ENCODE measurements around the gene HNRNPA0.

HNRNPA0 gene

DNA sequence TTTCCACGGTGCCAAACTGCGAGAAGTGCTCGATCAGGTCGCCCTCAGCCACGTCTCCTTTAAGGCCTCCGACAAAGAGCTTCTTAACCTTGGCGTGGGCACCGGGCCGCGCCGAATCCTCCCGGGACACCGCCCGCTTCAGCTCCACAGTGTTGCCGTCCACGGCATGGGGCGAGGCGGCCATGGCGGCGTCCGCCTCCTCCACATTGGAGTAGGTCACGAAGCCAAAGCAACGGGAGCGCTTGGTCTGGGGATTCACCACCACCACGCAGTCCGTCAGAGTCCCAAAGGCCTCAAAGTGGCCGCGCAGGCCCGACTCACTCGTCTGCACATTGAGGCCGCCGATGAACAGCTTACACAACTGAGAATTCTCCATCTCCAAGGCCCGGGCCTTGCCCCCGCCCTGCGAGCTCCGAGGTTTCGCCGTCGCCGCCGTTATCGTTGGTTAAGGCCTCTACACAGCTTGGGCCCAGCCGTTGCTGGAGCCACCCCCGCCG lies 424 bp downstream of the HNRNPA0 start:
- no peak for DNase-seq

DNA sequence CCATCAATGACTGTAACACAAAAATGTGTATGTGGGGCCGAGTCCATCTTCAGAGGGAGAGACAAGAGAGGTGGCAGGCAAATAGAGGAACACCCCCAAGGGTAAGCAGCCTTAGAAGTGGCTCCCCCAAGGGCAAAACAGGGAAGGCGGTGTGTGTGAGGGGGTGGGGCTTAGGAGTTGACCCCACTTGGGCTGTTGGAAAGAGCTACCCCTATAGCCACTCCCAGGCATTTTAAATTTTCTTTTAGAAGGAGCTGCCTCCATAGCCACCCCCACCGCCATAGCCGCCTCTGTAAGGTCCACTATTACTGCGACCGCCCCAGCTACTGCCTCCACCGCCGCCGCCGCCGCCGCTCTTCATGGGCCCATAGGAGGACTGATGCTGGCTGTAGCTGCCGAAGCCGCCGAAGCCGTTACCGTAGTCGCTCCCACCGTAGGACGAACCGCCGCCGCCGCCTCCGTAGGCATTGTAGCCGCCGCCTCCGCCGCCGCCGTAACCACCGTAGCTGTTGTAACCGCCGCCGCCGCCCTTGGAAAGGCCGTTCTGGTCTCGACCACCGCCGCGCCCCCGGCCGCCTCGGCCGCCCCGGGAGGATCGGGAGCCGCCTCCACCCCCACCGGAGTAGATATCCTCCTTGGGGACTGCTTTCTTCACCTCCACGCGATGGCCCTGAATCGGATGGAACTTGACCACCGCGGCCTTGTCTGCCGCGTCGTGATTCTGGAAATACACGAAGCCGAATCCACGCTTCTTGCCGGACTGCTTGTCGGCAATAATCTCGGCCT lies 1.1 kb downstream of the HNRNPA0 start:
- DNase-seq = no peak

DNA sequence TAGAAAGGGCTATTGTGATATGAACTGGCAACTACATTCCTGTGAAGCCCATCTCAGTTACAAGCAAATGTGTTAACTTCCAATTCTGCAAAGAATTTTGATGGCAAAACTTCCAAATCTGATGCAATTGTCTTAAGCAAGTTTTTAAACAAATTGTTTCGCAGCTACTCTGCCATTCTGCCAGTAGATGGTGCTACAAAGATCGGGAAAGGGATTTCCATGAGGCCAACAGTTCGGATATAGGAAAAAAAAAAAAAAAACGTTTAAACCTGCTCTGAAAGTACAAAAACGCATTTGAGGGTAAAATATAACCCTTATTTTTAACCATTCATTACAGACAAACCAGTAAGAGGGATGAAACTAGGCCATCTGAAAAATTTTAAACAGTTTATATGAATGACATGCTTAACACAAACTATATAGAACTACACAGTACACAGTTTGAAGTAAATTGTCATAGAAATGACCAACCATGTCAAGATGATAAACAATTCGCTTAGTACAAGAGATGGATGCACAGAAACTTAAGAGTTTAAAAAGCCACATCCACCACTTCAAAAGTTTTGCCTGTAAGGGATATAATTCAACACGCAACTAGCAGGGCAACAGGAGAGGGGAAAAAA lies 2.2 kb downstream of the HNRNPA0 start:
- peak; percentile 54 for DNase-seq

DNA sequence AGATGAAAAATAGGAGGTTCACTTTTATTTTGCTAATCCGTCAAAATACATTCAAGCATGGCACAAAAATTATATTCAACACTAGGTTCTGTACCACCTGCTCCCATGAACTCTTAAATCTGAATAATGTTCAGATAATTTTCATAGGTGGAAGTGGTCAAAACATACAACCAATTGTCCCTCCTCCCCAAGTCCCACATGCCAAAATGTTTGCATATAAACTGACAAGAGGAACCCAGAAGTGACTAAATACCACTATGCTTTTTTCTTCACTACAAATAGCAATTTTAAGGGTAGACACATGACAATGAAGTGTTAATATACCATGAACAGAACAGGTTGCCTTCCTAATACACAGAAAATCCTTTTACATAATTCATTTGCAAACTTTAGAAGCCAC lies 3.7 kb downstream of the HNRNPA0 start:
- no peak for DNase-seq

DNA sequence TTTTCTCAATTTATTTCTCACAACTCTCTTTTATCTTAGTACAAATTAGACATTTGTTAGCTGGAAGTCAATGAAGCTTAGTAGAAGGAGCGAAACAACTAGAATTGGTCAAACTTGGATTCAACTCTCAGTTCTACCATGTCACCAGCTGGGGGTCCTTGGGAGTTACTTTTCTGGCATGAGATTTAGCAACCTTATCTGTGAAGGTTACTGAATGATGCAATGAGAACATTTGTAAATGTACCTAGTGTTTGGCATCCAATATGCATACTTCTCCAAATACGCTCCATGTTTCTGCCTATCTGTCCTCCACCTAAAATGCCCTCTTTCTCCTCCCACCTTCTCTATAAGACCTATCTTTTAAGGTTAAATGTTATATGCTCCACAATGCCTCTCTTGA lies 6.3 kb downstream of the HNRNPA0 start:
- no peak for DNase-seq

DNA sequence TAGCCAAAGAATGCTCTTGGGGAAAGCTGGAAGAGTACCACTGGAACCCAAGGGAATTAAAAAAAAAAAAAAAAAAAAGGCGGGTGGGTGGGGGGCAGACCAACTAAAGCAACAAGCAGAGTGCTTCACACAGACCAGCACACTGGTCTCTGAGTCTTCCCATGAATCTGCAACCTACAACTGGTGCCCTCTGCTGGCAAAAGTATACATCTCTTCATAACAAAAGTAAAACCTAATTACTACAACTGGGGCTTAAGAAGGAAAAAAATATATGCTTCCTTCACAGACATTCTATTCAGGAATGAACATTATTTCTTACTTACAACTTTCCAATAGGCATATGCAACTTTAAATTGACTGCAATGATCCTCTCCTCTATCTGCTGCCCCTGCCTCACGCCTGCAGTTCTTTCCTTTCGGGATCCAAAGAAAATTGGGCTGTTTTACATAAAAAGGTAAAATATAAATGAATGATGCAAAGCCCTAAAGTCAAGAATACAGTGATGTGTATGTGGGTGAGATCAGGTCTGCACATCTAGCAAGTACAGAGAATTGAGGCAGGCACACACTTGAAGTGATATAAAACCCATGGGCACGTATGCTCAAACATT lies 11.0 kb downstream of the HNRNPA0 start:
- DNase-seq = peak; percentile 51

DNA sequence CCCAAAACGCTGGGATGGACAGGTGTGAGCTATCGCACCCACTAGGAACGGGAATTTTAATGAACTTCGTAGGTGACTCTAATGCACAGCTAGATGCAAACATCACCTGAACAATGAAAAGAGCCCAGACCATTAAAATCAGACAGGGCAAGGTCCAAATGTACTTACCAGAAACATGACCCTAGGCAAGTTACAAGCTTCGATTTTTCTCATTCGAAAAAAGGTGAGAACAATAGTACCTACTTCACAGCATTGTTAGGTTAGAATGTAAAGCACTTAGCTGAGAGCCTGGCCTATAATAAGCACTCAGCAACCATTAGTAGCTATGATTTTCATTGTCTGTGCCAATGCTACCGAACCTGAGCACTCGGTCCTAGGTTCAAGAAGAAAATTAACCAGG lies 12.4 kb downstream of the HNRNPA0 start:
- DNase-seq = no peak

DNA sequence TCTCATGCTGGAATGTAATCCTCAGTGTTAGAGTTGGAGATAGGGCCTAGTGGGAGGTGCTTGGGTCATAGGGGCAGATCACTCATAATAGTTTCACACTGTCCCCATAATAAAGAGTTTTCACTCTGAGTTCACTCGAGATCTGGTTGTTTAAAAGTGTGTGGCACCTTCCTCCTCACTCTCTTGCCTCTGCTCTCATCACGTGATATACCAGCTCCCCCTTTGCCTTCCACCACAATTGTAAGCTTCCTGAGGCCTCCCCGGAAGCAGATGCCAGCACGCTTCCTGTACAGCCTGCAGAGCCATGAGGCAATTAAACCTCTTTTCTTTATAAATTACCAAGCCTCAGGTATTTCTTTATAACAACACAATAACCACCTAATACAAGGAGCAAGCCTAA lies 14.4 kb downstream of the HNRNPA0 start:
- DNase-seq = no peak

DNA sequence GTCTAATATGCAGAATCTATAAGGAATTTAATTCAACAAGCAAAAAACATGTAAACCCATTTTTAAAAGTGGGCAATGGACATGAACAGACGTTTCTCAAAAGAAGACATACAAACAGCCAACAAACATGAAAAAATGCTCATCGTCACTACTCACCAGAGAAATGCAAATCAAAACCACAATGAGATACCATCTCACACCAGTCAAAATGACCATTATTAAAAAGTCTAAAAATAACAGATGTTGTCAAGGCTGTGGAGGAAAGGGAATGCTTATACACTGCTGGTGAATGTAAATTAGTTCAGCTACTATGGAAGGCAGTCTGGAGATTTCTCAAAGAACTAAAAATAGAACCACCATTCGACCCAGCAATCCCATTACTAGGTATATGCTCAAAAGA lies 15.2 kb downstream of the HNRNPA0 start:
- DNase-seq = no peak

DNA sequence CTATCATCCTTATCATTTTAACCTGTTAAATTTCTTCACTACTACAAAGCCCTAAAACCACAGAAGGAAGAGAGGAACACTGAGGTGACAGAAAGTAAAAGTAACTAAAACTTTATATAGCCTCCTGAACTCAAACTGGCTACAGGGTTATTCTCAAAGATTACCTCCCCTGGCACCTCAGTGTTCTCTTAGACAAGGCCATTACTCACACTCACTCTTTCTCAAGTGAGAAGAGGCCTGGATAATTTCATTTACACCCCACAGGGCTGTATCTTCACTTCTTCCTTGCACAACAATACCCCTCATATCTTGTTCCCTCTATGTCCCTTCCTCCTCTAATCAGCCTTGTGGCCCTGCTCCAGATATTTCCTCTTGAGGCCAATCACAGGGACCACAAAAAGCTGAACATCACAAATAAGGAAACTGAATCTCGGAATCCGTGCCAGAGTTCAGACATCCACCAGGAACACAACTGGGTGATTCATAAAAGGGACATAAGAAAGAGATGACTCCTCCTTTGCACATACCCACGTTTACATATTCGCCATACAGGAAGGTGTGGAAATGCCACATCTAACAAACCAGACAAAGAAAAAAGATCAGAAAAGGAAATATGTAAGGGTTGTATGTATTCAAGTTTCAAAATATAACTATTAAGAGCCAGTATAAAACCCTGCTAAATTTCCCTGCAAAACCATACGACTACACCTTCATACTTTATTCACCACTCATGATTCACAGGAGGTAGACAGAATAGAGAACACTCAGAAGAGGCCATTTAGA lies 16.6 kb downstream of the HNRNPA0 start:
- no peak for DNase-seq

DNA sequence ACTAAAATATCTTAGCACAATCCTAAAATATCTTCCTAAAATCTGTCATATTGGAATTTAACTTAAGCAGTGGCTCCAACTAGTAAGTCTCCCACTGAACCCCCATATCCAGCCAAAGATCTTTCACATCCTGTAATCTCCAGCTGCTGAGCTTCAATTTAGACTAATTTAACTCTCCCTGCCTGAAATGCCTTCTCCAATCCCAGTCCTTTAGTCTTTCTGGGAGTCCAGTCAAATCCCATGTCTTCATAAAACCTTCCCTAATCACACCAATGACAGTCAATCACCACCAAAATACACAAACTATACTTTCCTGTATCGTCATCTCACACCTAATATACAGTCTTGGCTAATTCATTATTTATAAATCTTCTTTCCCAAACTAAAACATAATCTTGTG lies 17.7 kb downstream of the HNRNPA0 start:
- DNase-seq = no peak

DNA sequence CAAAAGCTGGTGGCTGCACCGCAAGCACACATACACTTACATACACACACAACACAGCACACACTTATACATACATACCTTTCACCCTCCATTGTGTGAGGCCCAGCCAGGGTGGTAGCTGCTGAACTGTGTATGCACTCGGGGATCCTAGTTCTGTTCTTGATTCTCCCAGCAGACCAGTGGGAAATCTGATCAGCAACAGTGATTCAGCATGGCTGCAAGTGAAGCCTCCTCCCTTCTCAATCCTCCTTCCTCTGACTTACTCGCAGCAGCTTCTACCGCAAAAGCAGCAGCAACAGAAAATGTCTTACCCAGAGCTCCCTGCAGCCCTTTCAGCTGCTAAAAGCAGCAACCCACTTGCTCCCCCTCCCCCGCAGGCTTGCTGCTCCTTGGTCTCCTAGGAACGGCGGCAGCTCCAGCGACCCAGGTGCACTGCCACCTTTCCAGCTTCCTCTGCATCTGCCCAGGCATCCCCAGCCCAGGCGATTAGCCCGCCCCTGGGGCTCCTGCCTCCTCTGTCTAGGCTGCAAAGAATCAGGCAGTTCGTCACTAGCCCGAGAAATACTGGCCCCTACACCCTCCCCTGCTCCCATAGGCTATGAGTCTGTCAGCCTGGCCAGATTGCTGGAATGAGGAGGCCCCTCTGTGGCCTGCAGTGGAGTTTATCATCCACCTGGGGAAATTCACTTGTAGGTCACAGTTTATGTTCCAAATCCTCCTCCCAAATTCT lies 18.4 kb downstream of the HNRNPA0 start, which contains the start of gene KLHL3:
TSS of gene KLHL3 (minus strand) at position 535 of the 730 bp plus-strand sequence. CDS start at position 92, 443 bp downstream.
- DNase-seq = peak; percentile 86

DNA sequence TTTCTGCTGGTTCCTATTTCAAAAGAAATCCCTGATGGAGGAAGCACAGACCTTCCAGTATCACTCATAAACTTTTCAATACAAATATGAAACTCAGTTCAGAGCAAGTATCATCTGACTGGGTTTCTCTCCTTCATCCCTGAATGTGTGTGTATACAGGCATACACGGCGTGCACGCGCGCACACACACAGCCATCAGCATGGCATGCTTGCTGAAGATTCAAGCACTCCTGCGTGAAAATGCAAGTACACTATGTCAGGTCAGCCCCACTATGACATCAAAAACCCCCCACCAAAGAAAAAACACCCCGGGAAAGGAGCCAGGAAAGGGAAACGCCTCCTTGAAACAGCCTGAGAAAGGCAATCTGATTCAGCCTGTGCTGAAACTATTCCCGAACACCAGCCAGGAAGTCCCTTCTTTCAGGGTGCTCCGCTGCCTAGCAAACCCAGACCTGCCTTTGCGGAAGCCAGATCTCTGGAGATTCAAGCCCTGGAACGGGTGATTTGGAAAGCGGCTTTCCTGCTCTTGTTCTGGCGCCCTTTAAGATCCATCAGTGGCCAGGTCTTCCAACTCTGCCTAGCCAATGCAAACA lies 19.1 kb downstream of the HNRNPA0 start:
- DNase-seq = no peak

DNA sequence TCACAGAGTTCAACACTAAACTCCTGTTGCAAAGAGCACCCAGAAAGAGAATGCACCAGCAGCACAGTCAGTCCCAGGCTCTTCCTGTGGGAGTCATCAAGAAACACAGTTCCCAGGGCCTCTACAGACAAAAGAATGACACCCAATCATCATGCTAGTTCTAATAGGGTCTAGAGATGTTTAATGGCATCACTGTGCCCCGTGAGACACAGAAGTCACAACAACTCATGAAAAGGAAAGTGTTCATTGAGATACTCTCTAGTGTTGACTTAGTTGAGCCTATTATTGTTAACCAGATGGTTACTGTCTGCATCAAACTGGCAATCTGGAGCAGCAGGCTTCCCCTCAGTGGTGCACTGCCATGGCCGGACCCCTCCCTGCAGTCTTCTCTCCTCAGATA lies 19.8 kb downstream of the HNRNPA0 start:
- no peak for DNase-seq

DNA sequence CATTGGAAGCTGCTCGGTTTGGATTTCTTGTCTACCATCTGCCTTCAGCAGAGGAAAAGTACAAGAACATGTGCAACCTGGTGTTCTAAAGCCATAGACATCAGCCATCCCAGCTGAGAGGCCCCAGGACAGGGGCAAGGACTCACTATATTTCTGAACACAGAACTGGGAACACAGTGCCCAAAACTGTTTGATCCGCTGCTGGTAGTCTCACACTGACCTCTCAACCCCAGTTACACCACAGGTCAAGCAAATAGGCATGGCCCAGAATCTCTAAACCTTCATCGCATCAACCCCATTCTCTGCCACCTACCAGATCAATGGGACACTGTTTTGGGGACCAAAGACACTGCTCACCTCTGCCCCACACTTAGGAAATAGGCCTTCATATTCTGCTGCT lies 20.2 kb downstream of the HNRNPA0 start:
- DNase-seq = no peak

DNA sequence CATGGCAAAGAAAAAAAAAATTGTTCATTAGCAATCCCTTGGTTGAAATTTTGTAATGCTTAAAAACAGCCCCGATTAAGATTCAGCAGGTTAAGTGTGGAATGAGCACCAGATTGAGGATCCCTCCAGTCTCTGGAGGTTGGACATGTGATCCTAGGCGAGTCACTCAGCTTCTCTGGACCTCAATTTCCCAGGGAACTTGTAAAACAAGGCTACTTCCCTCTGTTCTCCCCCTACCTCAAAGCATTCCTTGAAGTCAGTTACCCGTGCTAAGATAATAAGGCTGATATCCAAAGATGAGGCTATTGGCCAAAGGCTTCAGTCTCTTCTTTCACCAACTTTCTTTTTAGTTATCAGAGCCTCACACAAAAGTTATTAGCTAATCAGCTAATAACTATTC lies 21.2 kb downstream of the HNRNPA0 start:
- no peak for DNase-seq

DNA sequence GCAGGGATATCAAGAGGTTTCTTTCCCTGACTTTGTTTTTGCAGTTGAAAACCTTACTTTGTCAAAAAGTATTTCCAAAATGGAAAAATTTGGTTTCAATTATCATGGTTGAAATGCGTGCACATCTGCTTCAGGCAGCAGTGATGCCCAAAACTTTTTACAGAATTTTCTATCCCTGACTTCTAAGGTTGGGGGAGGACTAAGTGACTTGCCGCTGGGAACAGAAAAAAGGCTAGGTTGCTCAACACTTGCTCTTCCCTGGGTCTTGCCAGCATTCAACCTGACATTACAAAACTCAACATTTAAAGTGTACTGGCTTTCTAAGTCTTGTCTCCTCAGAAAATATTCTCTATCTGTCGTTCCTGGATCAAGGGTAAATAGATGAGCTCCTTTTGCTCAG lies 23.0 kb downstream of the HNRNPA0 start:
- no peak for DNase-seq

DNA sequence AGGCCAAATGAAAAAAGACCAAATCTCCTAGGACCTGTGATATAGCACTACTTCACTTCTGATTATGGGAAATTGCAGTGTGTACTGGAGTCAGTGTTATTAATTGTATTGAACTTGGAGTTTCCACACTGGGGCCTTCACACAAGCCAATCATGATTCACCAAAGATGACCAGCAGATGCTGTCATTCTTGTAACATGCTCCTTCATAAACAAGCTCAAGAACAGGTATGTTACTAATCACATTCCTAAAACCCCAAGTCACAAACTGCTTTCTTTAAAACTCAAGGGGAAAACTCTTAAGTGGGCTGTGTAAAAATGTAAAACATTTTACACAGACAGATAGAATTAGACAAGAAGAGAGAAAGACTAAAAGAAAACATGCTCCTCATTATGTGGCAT lies 23.8 kb downstream of the HNRNPA0 start:
- DNase-seq = no peak

DNA sequence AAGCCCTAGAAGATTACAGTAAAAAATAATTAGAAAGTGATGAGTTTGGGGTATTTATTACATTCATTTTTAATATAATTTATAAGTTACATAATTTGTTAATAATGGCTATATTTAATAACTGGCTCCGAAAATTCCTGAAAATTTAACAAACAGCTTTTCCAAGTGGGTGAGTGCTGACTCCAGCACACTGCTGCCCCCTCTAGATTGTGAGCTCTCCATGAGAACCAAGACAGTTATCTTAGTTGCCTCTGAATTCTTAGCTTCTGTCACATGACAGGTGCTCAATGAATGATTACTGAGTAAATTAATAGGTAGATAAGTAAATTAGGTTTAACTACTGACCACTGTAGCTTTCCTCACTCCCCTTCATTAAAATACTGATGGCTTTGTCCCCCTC lies 26.1 kb downstream of the HNRNPA0 start:
- DNase-seq = no peak

DNA sequence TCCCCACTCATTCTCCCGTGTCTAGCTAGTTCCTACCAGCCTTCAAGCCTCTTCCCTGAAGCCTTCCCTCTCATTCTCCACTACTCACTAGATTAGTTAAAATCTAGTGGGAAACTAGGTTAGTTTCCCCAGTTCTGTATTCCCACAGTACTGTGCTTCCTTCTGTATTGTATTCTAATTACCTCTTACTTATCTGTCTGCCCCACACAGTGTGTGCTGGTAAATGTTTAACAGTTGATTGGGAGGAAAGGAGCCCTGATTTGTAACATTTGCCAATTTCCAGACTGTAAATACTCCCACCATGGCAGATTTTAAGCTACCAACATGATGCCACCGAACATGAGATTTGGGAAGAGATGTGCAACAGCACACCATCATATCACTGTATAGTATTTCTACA lies 26.5 kb downstream of the HNRNPA0 start:
- DNase-seq = no peak

DNA sequence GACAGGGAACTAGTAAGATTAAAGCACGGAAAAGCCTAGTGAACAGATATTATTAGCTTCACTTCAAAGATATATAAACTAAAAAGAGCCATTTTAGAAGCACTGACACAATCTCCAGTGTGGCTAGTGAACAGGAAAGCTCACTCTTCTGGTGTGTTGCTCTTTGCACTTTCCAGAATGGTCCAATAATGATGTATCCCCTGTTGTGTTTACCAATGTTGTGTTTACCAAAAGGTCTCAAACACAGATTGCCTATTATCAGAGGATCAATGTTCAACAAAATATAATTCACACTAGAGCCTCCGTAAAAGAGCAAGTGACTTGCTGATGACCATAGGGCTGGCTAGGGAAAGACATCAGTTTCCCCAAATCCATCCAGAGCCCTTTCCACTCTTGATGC lies 29.9 kb downstream of the HNRNPA0 start:
- DNase-seq = no peak

DNA sequence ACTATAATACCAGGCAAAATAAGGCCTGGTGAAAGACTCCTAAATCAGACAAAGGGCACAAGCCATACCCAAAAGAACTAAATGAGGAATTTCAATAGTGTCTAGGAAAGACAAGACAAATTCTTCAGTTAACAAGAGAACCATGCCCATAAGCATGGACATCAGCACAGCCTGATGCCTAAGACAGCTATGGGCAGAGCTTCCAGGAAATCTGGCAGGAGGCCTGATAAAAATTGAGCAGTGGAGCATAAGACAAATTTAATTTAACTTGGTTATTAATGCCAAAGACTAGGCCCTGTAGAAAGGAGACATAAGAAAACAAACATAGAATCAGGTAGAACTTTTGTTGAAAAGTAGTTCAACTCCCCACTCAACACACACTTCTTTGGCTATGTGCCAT lies 35.6 kb downstream of the HNRNPA0 start:
- DNase-seq = no peak
